Motor neuron (in vitro differentiated cells): ENCODE data around the gene GPR158. TPM values are rescaled to one million over a fixed set of nuclear protein-coding genes. Genes with fewer than 3 reads are reported as not detected.
A peak's percentile ranks its signal among the peaks of the same experiment; 100 is the strongest.

Source experiments
- ATAC-seq, 8 experiments: fragments of 200-7000 bp; cut with Tn5 transposase; replicated peaks in 6 of 8; 2 replicates each; pipeline ENCODE4 v1.8.0; 2021; ENCODE audit warnings: mild to moderate bottlenecking in 8 of 8, moderate library complexity in 8 of 8
- H3K27ac ChIP-seq, 2 donors: fragments of 250-450 bp; sonication (Bioruptor Pico); 2 replicates each; pipeline ENCODE4 v1.9.0; 2021; ENCODE audit warnings: antibody characterized with exemption in 2 of 2, mild to moderate bottlenecking in 2 of 2, moderate library complexity in 1 of 2
- H3K4me1 ChIP-seq, 2 donors: fragments of 250-450 bp; sonication (Bioruptor Pico); replicated peaks in 1 of 2; 2 replicates each; pipeline ENCODE4 v1.6.1; 2021; ENCODE audit warnings: antibody characterized with exemption in 2 of 2, mild to moderate bottlenecking in 2 of 2, moderate library complexity in 1 of 2
- H3K4me3 ChIP-seq, 5 donors: fragments of 250-450 bp; sonication (Bioruptor Pico); 2 replicates each; pipeline ENCODE4 v1.9.0; 2021; ENCODE audit warnings: antibody characterized with exemption in 5 of 5, mild to moderate bottlenecking in 5 of 5, moderate library complexity in 4 of 5
- WGBS, 10 experiments: fragments of 450-650 bp; shearing (Covaris generic); methylation state at CpG; one replicate each; pipeline ENCODE4 v1.0.0; 2022; 5-methylcytosine and 5-hydroxymethylcytosine counted together
- in situ Hi-C, 9 experiments: fragments of 400-800 bp; cut with MboI; loops; one replicate each; pipeline ENCODE4 v1.15.0; 2021; ENCODE audit warnings: low sequenced_read_pairs in 9 of 9, low pct_unique_long_range_greater_than_20kb in 2 of 9; ENCODE audit not compliant: unreplicated experiment in 9 of 9
- total RNA-seq, 8 experiments: library from RNA; unstranded; fragments of 300-600 nt; gene quantifications; 2 replicates each; pipeline versions ENCODE4 v1.2.3 to v1.2.4, GENCODE V29; 2022

Gene GPR158
- total RNA-seq, 8 experiments from 2014 or later = 0.05 to 3.6 (median 1.3) TPM

GRCh38 chr10:25467881-25468280 is 293.1 kb downstream of the GPR158 start:
- WGBS, 10 experiments = 0 to 82% (median 20%) methylated on average over 1 to 4 of the region's 8 CpGs; no CpG with 5 or more reads in 1 of the 10 experiments
- Histone ChIP-seq H3K4me3 (no peak overlapping the region), H3K27ac (no peak overlapping the region), H3K4me1 (no peaks in the 10 kb centered on the region)
- in situ Hi-C loops = no loop called here
- ATAC-seq = no peak

GRCh38 chr10:25481467-25481866 is 306.7 kb downstream of the GPR158 start:
- in situ Hi-C loops = no loop called here
- no peak for ATAC-seq
- Histone ChIP-seq H3K4me1 (no peaks in the 10 kb centered on the region), H3K27ac (no peak overlapping the region), H3K4me3 (no peak overlapping the region)
- WGBS, 10 experiments = 0 to 92% (median 75%) methylated on average over 2 to 3 of the region's 3 CpGs; no CpG with 5 or more reads in 2 of the 10 experiments

DNA sequence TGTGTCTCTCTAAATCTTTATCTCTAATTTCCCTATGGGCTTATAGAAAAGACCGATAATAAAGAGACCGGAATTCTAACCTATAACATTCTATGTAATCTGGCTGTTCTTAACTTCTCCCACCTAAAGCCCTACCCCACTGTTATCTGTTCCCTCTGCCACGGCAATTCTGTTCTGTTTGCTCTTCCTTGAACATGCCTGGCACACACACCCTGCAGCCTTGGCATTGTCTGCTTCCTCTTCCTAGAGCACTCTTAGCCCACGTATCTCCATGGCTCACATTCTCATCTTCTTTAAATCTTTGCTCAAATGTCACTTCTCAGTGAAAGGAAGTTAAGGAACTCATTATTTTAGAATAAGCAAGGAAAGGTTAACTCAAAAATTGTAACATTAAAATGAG is 309.2 kb downstream of the GPR158 start:
- Histone ChIP-seq H3K4me3 (no peak overlapping the region), H3K4me1 (no peaks in the 10 kb centered on the region), H3K27ac (no peak overlapping the region)
- no peak for ATAC-seq
- in situ Hi-C loops = no loop called here
- 0 to 100% (median 76%) methylated on average over 1 to 4 of the region's 4 CpGs for WGBS, 10 experiments

DNA sequence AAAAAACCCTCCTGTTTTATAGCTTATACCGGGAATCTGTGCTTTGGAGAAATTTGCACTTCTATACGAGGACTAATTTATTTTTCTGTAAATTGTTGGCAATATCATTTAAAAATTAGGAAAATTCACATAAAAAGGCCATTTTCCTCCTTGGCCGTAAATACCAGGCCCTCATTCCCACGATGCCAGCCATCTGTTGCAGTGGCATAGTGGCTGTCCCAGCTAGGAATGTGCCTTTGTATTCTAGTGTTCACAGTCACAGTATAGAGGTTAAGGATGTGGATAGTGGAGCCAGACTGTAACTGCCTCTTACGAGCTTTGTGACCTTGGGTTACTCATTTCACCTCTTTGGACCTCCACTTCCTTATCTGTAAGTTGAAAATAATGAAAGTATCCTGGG is 312.5 kb downstream of the GPR158 start:
- WGBS, 10 experiments = 0 to 100% (median 86%) methylated on average over 1 to 5 of the region's 5 CpGs; no CpG with 5 or more reads in 1 of the 10 experiments
- Histone ChIP-seq H3K4me1 (peaks cover 0 to 2% of the 10 kb centered on the region in 2 donors), H3K27ac (no peak overlapping the region), H3K4me3 (no peak overlapping the region)
- in situ Hi-C loops = no loop called here
- ATAC-seq = no peak

GRCh38 chr10:25492040-25492439 is 317.2 kb downstream of the GPR158 start:
- no peak overlapping the region for H3K27ac ChIP-seq
- in situ Hi-C loops = no loop called here
- no peak for ATAC-seq
- peaks cover 0 to 15% of the 10 kb centered on the region in 2 donors for H3K4me1 ChIP-seq
- WGBS, 10 experiments = 0 to 100% (median 11%) methylated on average over 1 of the region's 1 CpG; no CpG with 5 or more reads in 5 of the 10 experiments
- H3K4me3 ChIP-seq = no peak overlapping the region

GRCh38 chr10:25492680-25493079 is 317.9 kb downstream of the GPR158 start:
- Histone ChIP-seq H3K4me3 (no peak overlapping the region), H3K4me1 (peaks cover 0 to 15% of the 10 kb centered on the region in 2 donors), H3K27ac (no peak overlapping the region)
- in situ Hi-C loops = no loop called here
- ATAC-seq = no peak

DNA sequence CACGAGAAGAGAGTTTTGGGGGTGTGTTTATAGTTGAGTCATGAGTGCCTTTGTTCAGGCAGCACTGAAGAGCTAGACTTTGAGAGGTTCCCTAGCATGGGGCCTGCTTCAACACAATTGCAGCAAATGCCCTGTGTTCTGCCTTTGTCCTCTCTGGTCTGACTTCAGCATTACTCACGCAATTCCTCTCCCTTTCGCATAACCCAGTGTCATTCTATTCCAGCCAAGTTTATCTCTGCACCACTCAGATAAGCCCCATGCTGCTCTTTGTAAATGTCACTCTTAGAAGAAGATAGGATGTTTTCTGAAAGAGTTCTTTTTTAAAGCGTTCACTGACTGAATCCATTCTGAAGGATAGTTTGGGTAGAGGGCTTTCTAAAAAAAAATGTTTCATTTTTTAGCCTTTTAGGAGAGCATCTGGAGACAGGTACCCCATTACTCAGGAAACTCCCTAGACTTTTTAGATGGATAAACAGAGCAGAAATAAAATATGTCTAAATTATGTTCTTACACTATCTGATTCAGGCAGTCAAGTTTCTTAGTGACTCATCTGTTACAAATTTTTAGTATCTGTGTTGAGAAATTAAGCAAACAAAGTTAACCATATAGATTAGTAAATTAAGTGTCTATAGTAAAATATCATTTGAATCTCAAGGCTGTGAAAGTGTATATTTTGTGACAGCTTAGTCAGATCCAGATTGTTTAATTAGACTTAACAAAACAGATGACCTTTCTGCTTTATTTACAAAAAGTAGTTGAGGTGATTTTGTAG is 318.5 kb downstream of the GPR158 start:
- 0 to 30% (median 5%) methylated on average over 1 to 4 of the region's 4 CpGs; no CpG with 5 or more reads in 2 of the 10 experiments for WGBS, 10 experiments
- Histone ChIP-seq H3K4me3 (no peak overlapping the region), H3K4me1 (peaks cover 0 to 15% of the 10 kb centered on the region in 2 donors), H3K27ac (peak overlapping the region in 1 of 2 donors; percentile 73)
- in situ Hi-C loops = no loop called here
- peak in 5 of 8 experiments; percentile 100 for ATAC-seq

- Histone ChIP-seq H3K4me1 (peaks cover 0 to 13% of the 10 kb centered on the region in 2 donors), H3K4me3 (no peak overlapping the region), H3K27ac (no peak overlapping the region)
- WGBS, 10 experiments = 0 to 100% (median 88%) methylated on average over 1 to 3 of the region's 3 CpGs
- ATAC-seq = no peak
- in situ Hi-C loops = no loop called here
Observed at GRCh38 chr10:25497246-25497645, 322.4 kb downstream of the GPR158 start.

DNA sequence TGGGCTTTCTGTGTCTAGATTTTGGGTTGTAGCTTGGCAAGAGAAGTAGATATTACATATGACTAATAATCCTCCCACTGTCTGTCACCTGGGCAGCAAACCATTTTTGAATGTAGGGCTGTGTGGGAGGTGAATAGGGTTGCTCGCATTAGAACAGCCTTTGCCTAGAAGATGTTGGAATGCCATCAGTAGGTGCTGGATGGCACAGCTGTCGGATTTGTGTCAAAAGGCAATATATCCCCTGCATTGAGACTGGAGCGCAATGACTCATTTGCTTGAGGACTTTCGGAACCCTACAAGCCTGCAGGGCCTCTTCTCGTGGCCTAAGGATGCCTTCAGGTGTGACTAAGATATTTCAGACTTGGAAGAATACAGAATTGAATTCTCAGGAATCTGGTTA is 323.8 kb downstream of the GPR158 start:
- Histone ChIP-seq H3K27ac (no peak overlapping the region), H3K4me3 (no peak overlapping the region), H3K4me1 (peaks cover 0 to 3% of the 10 kb centered on the region in 2 donors)
- no peak for ATAC-seq
- WGBS, 10 experiments = 0 to 91% (median 56%) methylated on average over 1 to 5 of the region's 5 CpGs; no CpG with 5 or more reads in 2 of the 10 experiments
- in situ Hi-C loops = no loop called here

- Histone ChIP-seq H3K4me1 (peaks cover 0 to 2% of the 10 kb centered on the region in 2 donors), H3K4me3 (no peak overlapping the region), H3K27ac (no peak overlapping the region)
- ATAC-seq = no peak
- 0 to 100% (median 90%) methylated on average over 1 to 3 of the region's 4 CpGs; no CpG with 5 or more reads in 1 of the 10 experiments for whole genome bisulfite sequencing, 10 experiments
- in situ Hi-C loops = no loop called here
Observed at GRCh38 chr10:25501912-25502311, 327.1 kb downstream of the GPR158 start.

DNA sequence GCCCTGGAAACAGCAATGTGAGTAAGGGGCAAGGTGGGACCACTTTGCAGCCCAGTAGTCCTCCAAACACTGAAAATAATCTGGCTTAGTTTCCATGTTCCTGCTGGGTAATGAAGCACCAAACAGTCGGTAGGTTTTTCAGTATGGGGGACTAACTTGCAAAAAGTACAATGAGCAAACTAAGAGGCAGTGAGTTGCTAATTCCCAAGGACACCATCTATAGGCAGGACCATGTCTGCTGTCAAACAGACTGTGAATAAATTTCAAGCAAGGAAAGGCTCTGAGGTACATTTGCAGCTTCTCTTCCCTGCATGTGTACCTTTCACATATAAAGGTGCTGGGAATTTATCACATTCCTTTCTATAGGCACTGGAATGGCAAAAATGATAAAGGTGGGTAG is 327.7 kb downstream of the GPR158 start:
- H3K27ac ChIP-seq = no peak overlapping the region
- H3K4me1 ChIP-seq = peaks cover 0 to 7% of the 10 kb centered on the region in 2 donors
- in situ Hi-C loops = no loop called here
- WGBS, 10 experiments = 0 to 60% (median 14%) methylated on average over 1 of the region's 1 CpG; no CpG with 5 or more reads in 5 of the 10 experiments
- no peak overlapping the region for H3K4me3 ChIP-seq
- no peak for ATAC-seq

DNA sequence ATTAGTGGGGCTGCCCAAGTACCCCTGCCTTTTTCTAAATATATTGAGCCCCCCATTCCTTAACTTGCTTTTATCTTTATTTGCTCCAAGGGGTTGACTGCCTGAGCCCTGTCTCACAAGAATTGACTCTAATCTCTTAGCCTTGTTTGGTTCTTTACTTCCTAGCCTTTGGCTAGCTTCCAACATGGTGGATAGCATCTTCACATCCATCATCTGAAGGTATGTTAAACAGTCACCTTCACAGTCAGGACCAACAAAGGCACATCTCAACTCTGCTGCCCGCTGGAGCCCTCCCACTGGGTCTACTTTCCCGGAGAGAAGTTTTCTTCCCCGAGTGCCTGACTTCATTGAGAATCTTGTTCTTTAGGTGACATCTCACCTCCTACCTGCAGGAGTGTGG is 329.5 kb downstream of the GPR158 start:
- peaks cover 0 to 18% of the 10 kb centered on the region in 2 donors for H3K4me1 ChIP-seq
- no peak for ATAC-seq
- in situ Hi-C loops = no loop called here
- WGBS, 10 experiments = 24 to 61% (median 38%) methylated on average over 3 of the region's 3 CpGs; no CpG with 5 or more reads in 5 of the 10 experiments
- H3K27ac ChIP-seq = no peak overlapping the region
- H3K4me3 ChIP-seq = no peak overlapping the region

DNA sequence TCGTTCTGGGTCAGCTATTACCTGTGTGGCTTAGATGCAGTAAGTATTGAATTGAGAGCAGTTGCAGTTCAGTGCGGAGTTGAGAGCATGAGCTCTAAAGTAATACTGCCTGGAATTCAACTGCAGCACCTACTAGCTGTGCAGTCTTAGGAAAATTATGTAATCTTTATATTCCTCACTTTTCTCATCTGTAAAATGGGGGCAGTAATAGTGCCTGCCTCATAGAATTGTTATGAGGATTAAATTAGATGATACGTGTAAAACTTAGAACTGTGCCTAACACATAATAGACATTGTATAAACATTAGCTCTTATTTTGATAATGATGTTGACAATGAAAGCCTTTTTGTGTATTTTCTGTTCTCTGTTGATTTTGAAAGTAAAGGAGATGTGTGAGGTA is 330.0 kb downstream of the GPR158 start:
- in situ Hi-C loops = no loop called here
- Histone ChIP-seq H3K27ac (no peak overlapping the region), H3K4me3 (no peak overlapping the region), H3K4me1 (peaks cover 0 to 23% of the 10 kb centered on the region in 2 donors)
- ATAC-seq = no peak
- WGBS, 10 experiments = 0 to 89% (median 57%) methylated on average over 1 to 3 of the region's 3 CpGs; no CpG with 5 or more reads in 4 of the 10 experiments

DNA sequence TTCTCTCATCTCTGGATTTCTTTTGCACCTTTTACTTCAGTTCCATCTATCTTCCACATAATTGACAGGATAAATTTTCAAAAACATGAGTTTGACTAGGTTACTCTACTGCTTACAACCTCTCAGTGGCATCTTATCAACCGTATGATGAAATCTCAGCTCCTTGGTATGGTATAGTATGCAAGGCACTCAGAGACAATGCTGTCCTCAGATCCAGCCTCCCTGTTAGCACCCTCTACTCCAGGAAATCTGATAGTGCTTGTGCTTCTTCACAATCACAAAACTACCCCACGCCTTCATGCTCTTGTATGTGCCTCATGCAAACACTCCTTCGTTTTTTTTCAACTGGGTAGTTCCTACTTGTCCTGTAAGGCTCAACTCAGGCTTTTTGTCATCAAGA is 330.7 kb downstream of the GPR158 start:
- 0 to 100% (median 54%) methylated on average over 1 to 3 of the region's 3 CpGs; no CpG with 5 or more reads in 2 of the 10 experiments for WGBS, 10 experiments
- in situ Hi-C loops = no loop called here
- H3K4me1 ChIP-seq = peaks cover 0 to 23% of the 10 kb centered on the region in 2 donors
- ATAC-seq = no peak
- no peak overlapping the region for H3K27ac ChIP-seq
- H3K4me3 ChIP-seq = no peak overlapping the region
